ENCODE results near the gene SERTAD2. TPM values are rescaled to one million over a fixed set of nuclear protein-coding genes. Genes with fewer than 3 reads are reported as not detected.
A peak's percentile ranks its signal among the peaks of the same experiment; 100 is the strongest.

SERTAD2 gene
- total and polyA plus RNA-seq, 2 donors (not counting 3 experiments of a cell fraction or from before 2014, with no cell fraction given) = 5.5 to 11.2 TPM

GRCh38 chr2:64609942-64610281 is 43.8 kb downstream of the SERTAD2 start:
- H3K4me2 ChIP-seq (ENCODE audit: insufficient read depth, low read length) = peak overlapping the region; percentile 49
- TF ChIP-seq POLR2AphosphoS5 (IDR thresholded peaks at IDR 0.05; ENCODE audit: insufficient read depth, low read depth, low read length) = no peak
- TF ChIP-seq GATA2 (IDR thresholded peaks at IDR 0.05; ENCODE audit: insufficient read depth, insufficient read length, low read depth, low read length) = no peak
- TF ChIP-seq MAX (IDR thresholded peaks at IDR 0.05; ENCODE audit: insufficient read depth, insufficient read length) = no peak
- no peak for TF ChIP-seq EZH2 (IDR thresholded peaks at IDR 0.05; ENCODE audit: borderline replicate concordance, low read depth, low read length, severe bottlenecking)
- no peak for TF ChIP-seq MYC (IDR thresholded peaks at IDR 0.05; ENCODE audit: low read depth, low read length)
- no peaks in the 10 kb centered on the region for H3K36me3 ChIP-seq (ENCODE audit: control insufficient read depth in 2 of 2, extremely low read depth in 1 of 2, insufficient read depth in 2 of 2, low read length in 2 of 2)
- H3K4me1 ChIP-seq (ENCODE audit: control insufficient read depth, extremely low read depth, insufficient read depth, low read length) = no peaks in the 10 kb centered on the region
- intact Hi-C loops (cut with micrococcal nuclease) = loop anchor here (2.0 kb wide), 1 partner anchor 35 kb away; no protein-coding TSS in a partner anchor
- dilution Hi-C loops (cut with MboI; ENCODE audit: extremely low pct_ligation_motif_present, low sequenced_read_pairs) = no loop called here
- H3K9me1 ChIP-seq (replicated peaks; ENCODE audit: control insufficient read depth, extremely low read depth, insufficient read depth, low read length) = no peaks in the 10 kb centered on the region
- no peak overlapping the region for H3K4me3 ChIP-seq (replicated peaks in 1 of 3; ENCODE audit: insufficient read depth in 1 of 3, low read depth in 1 of 3, low read length in 3 of 3)
- CTCF ChIA-PET = interaction anchor here (1.0 to 4.9 kb wide), 7 partner anchors 8 to 39 kb away, joined by 3 to 18 read pairs (median 7); no protein-coding TSS in a partner anchor
- peak overlapping the region; percentile 59 for H2AFZ ChIP-seq (ENCODE audit: low read depth, low read length)
- H3K9me3 ChIP-seq (replicated peaks; ENCODE audit: control insufficient read depth, insufficient read depth, low read length) = no peaks in the 10 kb centered on the region
- H3K79me2 ChIP-seq (ENCODE audit: control insufficient read depth, insufficient read depth, low read length) = no peaks in the 10 kb centered on the region
- H3K27ac ChIP-seq (ENCODE audit: insufficient read depth, low read depth, low read length) = no peak overlapping the region
- H3K9ac ChIP-seq (replicated peaks; ENCODE audit: extremely low read depth, insufficient read depth, low read length) = peak overlapping the region; percentile 7
- BruUV-seq (replicated peaks) = no TSS peak
- POLR2A ChIA-PET = no interaction called here
- FAIRE-seq (no peak), DNase-seq (ENCODE audit: low read depth, low spot score) (no peak)
- H3K27me3 ChIP-seq (ENCODE audit: control insufficient read depth in 2 of 2, insufficient read depth in 2 of 2, low read length in 2 of 2) = peaks cover 0 to 2% of the 10 kb centered on the region in 2 experiments
- no peaks in the 10 kb centered on the region for H4K20me1 ChIP-seq (replicated peaks; ENCODE audit: control insufficient read depth, extremely low read depth, insufficient read depth, low read length)

- ChIA-PET POLR2A (no interaction called here), CTCF (interaction anchor here (0.6 to 4.9 kb wide), 14 partner anchors 9 to 244 kb away, joined by 3 to 18 read pairs (median 6); no protein-coding TSS in a partner anchor)
- Histone ChIP-seq H3K27ac (ENCODE audit: insufficient read depth, low read depth, low read length) (no peak overlapping the region), H3K27me3 (ENCODE audit: control insufficient read depth in 2 of 2, insufficient read depth in 2 of 2, low read length in 2 of 2) (peaks cover 0 to 2% of the 10 kb centered on the region in 2 experiments), H3K4me1 (ENCODE audit: control insufficient read depth, extremely low read depth, insufficient read depth, low read length) (no peaks in the 10 kb centered on the region), H3K9ac (replicated peaks; ENCODE audit: extremely low read depth, insufficient read depth, low read length) (peak overlapping the region; percentile 7), H2AFZ (ENCODE audit: low read depth, low read length) (peak overlapping the region; percentile 59), H3K4me3 (replicated peaks in 1 of 3; ENCODE audit: insufficient read depth in 1 of 3, low read depth in 1 of 3, low read length in 3 of 3) (peak overlapping the region in 2 of 3 experiments; percentile 30 to 39), H3K9me3 (replicated peaks; ENCODE audit: control insufficient read depth, insufficient read depth, low read length) (no peaks in the 10 kb centered on the region), H3K36me3 (ENCODE audit: control insufficient read depth in 2 of 2, extremely low read depth in 1 of 2, insufficient read depth in 2 of 2, low read length in 2 of 2) (no peaks in the 10 kb centered on the region), H3K9me1 (replicated peaks; ENCODE audit: control insufficient read depth, extremely low read depth, insufficient read depth, low read length) (no peaks in the 10 kb centered on the region), H3K4me2 (ENCODE audit: insufficient read depth, low read length) (peak overlapping the region; percentile 49), H3K79me2 (ENCODE audit: control insufficient read depth, insufficient read depth, low read length) (no peaks in the 10 kb centered on the region), H4K20me1 (replicated peaks; ENCODE audit: control insufficient read depth, extremely low read depth, insufficient read depth, low read length) (no peaks in the 10 kb centered on the region)
- DNase-seq (ENCODE audit: low read depth, low spot score) (peak; percentile 31), FAIRE-seq (peak; percentile 18)
- dilution Hi-C loops (cut with MboI; ENCODE audit: extremely low pct_ligation_motif_present, low sequenced_read_pairs) = no loop called here
- no TSS peak for BruUV-seq (replicated peaks)
- TF ChIP-seq, protein P1, sequence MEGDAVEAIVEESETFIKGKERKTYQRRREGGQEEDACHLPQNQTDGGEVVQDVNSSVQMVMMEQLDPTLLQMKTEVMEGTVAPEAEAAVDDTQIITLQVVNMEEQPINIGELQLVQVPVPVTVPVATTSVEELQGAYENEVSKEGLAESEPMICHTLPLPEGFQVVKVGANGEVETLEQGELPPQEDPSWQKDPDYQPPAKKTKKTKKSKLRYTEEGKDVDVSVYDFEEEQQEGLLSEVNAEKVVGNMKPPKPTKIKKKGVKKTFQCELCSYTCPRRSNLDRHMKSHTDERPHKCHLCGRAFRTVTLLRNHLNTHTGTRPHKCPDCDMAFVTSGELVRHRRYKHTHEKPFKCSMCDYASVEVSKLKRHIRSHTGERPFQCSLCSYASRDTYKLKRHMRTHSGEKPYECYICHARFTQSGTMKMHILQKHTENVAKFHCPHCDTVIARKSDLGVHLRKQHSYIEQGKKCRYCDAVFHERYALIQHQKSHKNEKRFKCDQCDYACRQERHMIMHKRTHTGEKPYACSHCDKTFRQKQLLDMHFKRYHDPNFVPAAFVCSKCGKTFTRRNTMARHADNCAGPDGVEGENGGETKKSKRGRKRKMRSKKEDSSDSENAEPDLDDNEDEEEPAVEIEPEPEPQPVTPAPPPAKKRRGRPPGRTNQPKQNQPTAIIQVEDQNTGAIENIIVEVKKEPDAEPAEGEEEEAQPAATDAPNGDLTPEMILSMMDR (IDR thresholded peaks at IDR 0.05; ENCODE audit: extremely low read depth in 1 of 2, insufficient read depth in 1 of 2, low read depth in 1 of 2, low read length in 2 of 2) = peak; percentile 14 to 49
- TF ChIP-seq MAX (IDR thresholded peaks at IDR 0.05; ENCODE audit: insufficient read depth, insufficient read length) = no peak
- intact Hi-C loops (cut with micrococcal nuclease) = loop anchor here (2.0 kb wide), 1 partner anchor 35 kb away; no protein-coding TSS in a partner anchor
Observed at GRCh38 chr2:64609227-64609941, 44.3 kb downstream of the SERTAD2 start.

All from endothelial cell of umbilical vein (primary cell).